Natural killer cell (primary cell): Measurements from ENCODE around the gene S100A3. TPM values are rescaled to one million over a fixed set of nuclear protein-coding genes. Genes with fewer than 3 reads are reported as not detected.
"Not testable (repeated sequence)": the region's sequence is repeated elsewhere in the genome, so short reads cannot be mapped to it uniquely, and the experiment has no call there.

Source experiments
- ATAC-seq, 3 donors: fragments of 150-1000 bp in 2 of 3; fragments of 200-7000 bp in 1 of 3; cut with Tn5 transposase; 1 replicate in 1 of 3; 2 replicates in 2 of 3; pipeline ENCODE4 v1.10.0; 2021; ENCODE audit warnings: mild to moderate bottlenecking in 2 of 3, moderate library complexity in 2 of 3
- DNase-seq, 2 donors: peaks; one replicate each; pipeline versions ENCODE4 v3.0.0 to v3.0.0-alpha.2; 2013 to 2021; ENCODE audit warnings: mixed read lengths in 1 of 2
- H3K27ac ChIP-seq: one replicate; pipeline ENCODE4 v1.5.1; 2013; ENCODE audit warnings: mild to moderate bottlenecking, low read length
- H3K27me3 ChIP-seq: one replicate; pipeline ENCODE4 v1.6.1; 2013; ENCODE audit warnings: low read length; ENCODE audit not compliant: control insufficient read depth, insufficient read depth
- H3K36me3 ChIP-seq: one replicate; pipeline ENCODE4 v1.6.1; 2013; ENCODE audit warnings: low read length; ENCODE audit not compliant: control insufficient read depth, insufficient read depth
- H3K4me1 ChIP-seq: one replicate; pipeline ENCODE4 v1.6.1; 2013; ENCODE audit warnings: low read length; ENCODE audit not compliant: control insufficient read depth, insufficient read depth
- H3K4me3 ChIP-seq: one replicate; pipeline ENCODE4 v1.5.1; 2013; ENCODE audit warnings: low read length
- H3K9me3 ChIP-seq: one replicate; pipeline ENCODE4 v1.6.1; 2013; ENCODE audit warnings: low read length; ENCODE audit not compliant: control insufficient read depth, insufficient read depth
- H3K27ac Mint-ChIP-seq, 2 donors: one replicate each; pipeline ENCODE4 v1.8.0; 2022; ENCODE audit warnings: mild to moderate bottlenecking in 2 of 2, mixed read lengths in 2 of 2, moderate library complexity in 1 of 2
- H3K27me3 Mint-ChIP-seq, 2 donors: one replicate each; pipeline ENCODE4 v1.8.0; 2022; ENCODE audit warnings: low read depth in 2 of 2, mixed read lengths in 2 of 2
- H3K36me3 Mint-ChIP-seq: one replicate; pipeline ENCODE4 v1.8.0; 2022; ENCODE audit warnings: mixed read lengths
- H3K4me1 Mint-ChIP-seq, 2 donors: one replicate each; pipeline ENCODE4 v1.8.0; 2022; ENCODE audit warnings: mixed read lengths in 2 of 2
- H3K4me3 Mint-ChIP-seq: one replicate; pipeline ENCODE4 v1.8.0; 2022; ENCODE audit warnings: mild to moderate bottlenecking, moderate library complexity, mixed read lengths
- H3K9me3 Mint-ChIP-seq, 2 donors: one replicate each; pipeline ENCODE4 v1.8.0; 2022; ENCODE audit warnings: mixed read lengths in 2 of 2
- WGBS: methylation state at CpG from one replicate; pipeline ENCODE4 v1.1.7; 2013; ENCODE audit warnings: missing lambda C conversion rate; ENCODE audit not compliant: insufficient coverage; 5-methylcytosine and 5-hydroxymethylcytosine counted together
- intact Hi-C: fragments of 100-400 bp; cut with micrococcal nuclease; formaldehyde crosslinking; loops from one replicate; pipeline ENCODE4 v1.14.2; 2022
- total RNA-seq, 4 donors: library from RNA; stranded (reverse); fragments of 120-200 nt in 1 of 4; gene quantifications; one replicate each; pipeline versions ENCODE4 v1.2.3 to v1.2.4, GENCODE V29; 2013 to 2022
- TF ChIP-seq, protein P1 (sequence below): fragments of 200-600 bp; IDR thresholded peaks from one replicate; pipeline ENCODE4 v1.8.0; 2022; ENCODE audit warnings: antibody characterized with exemption

The S100A3 gene
- total RNA-seq, 3 donors from 2014 or later (not counting 1 experiment from before 2014, with no cell fraction given), result not detected

DNA sequence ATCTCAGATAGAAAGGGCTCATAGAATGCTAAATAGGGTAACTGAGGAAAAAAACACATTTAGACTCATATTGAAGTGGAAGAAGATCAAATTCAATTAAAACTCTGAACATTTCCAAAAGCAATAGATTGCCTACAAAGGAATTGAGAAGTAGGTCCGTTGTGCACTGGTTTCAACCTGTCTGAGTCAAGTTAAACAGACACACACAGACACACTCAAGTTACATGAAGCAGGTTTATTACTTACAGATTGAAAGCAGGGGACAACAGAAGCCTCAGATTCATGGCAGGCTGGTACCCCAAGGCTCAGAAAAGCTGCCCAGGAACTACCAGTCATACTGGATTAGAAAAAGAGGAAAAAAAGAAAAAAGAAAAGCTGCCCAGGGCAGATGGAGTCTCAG lies 37.3 kb upstream of the S100A3 start:
- 86% methylated on average over 1 of the region's 1 CpG for WGBS
- intact Hi-C loops, result no loop called here
- TF ChIP-seq, protein P1, sequence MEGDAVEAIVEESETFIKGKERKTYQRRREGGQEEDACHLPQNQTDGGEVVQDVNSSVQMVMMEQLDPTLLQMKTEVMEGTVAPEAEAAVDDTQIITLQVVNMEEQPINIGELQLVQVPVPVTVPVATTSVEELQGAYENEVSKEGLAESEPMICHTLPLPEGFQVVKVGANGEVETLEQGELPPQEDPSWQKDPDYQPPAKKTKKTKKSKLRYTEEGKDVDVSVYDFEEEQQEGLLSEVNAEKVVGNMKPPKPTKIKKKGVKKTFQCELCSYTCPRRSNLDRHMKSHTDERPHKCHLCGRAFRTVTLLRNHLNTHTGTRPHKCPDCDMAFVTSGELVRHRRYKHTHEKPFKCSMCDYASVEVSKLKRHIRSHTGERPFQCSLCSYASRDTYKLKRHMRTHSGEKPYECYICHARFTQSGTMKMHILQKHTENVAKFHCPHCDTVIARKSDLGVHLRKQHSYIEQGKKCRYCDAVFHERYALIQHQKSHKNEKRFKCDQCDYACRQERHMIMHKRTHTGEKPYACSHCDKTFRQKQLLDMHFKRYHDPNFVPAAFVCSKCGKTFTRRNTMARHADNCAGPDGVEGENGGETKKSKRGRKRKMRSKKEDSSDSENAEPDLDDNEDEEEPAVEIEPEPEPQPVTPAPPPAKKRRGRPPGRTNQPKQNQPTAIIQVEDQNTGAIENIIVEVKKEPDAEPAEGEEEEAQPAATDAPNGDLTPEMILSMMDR, result no peak

DNA sequence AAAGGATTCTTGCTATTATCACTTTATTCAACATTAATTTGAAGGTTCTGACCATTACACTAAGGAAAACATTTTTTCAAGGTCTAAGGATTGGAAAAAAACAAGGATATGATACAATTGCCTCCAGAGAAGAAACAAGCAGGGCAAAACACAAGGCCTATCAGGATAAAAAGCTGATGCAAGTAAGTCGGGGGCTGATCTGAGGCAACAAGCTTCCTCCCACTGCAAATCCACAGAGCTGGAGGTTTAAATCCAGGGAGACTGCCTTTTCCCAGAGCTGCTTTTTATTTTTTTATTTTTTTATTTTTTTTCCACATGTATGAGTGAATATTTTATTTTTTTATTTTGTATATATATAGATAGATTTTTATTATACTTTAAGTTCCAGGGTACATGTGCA lies 35.9 kb upstream of the S100A3 start:
- no peaks in the 10 kb centered on the region for H3K4me1 ChIP-seq
- TF ChIP-seq, protein P1, result no peak
- no peaks in the 10 kb centered on the region for H3K27me3 ChIP-seq
- ATAC-seq, result no peak
- Mint-ChIP-seq H3K36me3 (no peaks in the 10 kb centered on the region), H3K4me1 (no peaks in the 10 kb centered on the region), H3K4me3 (no peak overlapping the region), H3K27me3 (peaks cover 17 to 19% of the 10 kb centered on the region in 2 donors), H3K27ac (no peak overlapping the region), H3K9me3 (no peaks in the 10 kb centered on the region)
- 100% methylated on average over 1 of the region's 1 CpG for WGBS
- no peaks in the 10 kb centered on the region for H3K9me3 ChIP-seq
- no peak overlapping the region for H3K4me3 ChIP-seq
- no peak overlapping the region for H3K27ac ChIP-seq
- H3K36me3 ChIP-seq, result no peaks in the 10 kb centered on the region
- intact Hi-C loops, result no loop called here
- no peak for DNase-seq

More for the DNA sequence above, 37.3 kb upstream of the S100A3 start:
- Mint-ChIP-seq H3K27ac (no peak overlapping the region), H3K4me3 (no peak overlapping the region), H3K9me3 (no peaks in the 10 kb centered on the region), H3K4me1 (no peaks in the 10 kb centered on the region), H3K36me3 (no peaks in the 10 kb centered on the region), H3K27me3 (peaks cover 17 to 19% of the 10 kb centered on the region in 2 donors)
- ATAC-seq (no peak), DNase-seq (no peak)
- Histone ChIP-seq H3K27me3 (no peaks in the 10 kb centered on the region), H3K4me3 (no peak overlapping the region), H3K4me1 (no peaks in the 10 kb centered on the region), H3K9me3 (no peaks in the 10 kb centered on the region), H3K27ac (no peak overlapping the region), H3K36me3 (no peaks in the 10 kb centered on the region)

DNA sequence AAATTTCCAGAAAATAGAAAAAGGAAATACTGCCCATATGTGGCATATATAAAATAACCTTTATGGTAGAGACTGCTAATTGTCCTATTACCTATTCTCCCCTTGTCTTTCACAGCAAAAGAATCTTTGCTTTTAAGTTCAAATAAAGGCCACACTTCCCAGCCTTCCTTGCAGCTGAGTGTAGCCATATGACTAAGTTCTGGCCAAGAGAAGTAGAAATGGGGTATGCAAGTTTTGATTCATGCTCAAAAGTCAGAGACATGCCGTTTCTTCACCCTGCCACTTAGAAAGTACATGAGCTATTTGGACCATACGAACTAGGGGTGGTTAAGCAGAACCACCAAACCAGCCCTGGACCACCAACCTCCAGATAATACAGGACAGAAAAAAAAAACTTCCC lies 34.9 kb upstream of the S100A3 start:
- DNase-seq (no peak), ATAC-seq (no peak)
- Mint-ChIP-seq H3K4me1 (no peaks in the 10 kb centered on the region), H3K27ac (no peak overlapping the region), H3K9me3 (no peaks in the 10 kb centered on the region), H3K4me3 (no peak overlapping the region), H3K36me3 (no peaks in the 10 kb centered on the region), H3K27me3 (peaks cover 21 to 22% of the 10 kb centered on the region in 2 donors)
- no peak overlapping the region for H3K27ac ChIP-seq
- intact Hi-C loops, result no loop called here
- no peaks in the 10 kb centered on the region for H3K27me3 ChIP-seq
- WGBS, result 66% methylated on average over 2 of the region's 2 CpGs
- H3K36me3 ChIP-seq, result no peaks in the 10 kb centered on the region
- no peak overlapping the region for H3K4me3 ChIP-seq
- H3K9me3 ChIP-seq, result no peaks in the 10 kb centered on the region
- TF ChIP-seq, protein P1, result no peak
- no peaks in the 10 kb centered on the region for H3K4me1 ChIP-seq

DNA sequence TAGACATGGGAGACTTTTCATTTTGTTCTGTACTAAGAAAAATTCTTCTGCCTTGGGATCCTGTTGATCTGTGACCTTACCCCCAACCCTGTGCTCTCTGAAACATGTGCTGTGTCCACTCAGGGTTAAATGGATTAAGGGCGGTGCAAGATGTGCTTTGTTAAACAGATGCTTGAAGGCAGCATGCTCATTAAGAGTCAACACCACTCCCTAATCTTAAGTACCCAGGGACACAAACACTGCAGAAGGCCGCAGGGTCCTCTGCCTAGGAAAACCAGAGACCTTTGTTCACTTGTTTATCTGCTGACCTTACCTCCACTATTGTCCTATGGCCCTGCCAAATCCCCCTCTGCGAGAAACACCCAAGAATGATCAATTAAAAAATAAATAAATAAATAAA lies 34.5 kb upstream of the S100A3 start:
- H3K9me3 Mint-ChIP-seq, H3K4me3 ChIP-seq, H3K36me3 ChIP-seq, intact Hi-C loops, H3K4me3 Mint-ChIP-seq, H3K27me3 ChIP-seq, ATAC-seq, DNase-seq, H3K4me1 Mint-ChIP-seq, H3K36me3 Mint-ChIP-seq, H3K27ac Mint-ChIP-seq, H3K4me1 ChIP-seq, H3K9me3 ChIP-seq, H3K27ac ChIP-seq: not testable (repeated sequence)
- peaks cover 21 to 24% of the 10 kb centered on the region in 2 donors for H3K27me3 Mint-ChIP-seq
- WGBS, result 83% methylated on average over 1 of the region's 3 CpGs

DNA sequence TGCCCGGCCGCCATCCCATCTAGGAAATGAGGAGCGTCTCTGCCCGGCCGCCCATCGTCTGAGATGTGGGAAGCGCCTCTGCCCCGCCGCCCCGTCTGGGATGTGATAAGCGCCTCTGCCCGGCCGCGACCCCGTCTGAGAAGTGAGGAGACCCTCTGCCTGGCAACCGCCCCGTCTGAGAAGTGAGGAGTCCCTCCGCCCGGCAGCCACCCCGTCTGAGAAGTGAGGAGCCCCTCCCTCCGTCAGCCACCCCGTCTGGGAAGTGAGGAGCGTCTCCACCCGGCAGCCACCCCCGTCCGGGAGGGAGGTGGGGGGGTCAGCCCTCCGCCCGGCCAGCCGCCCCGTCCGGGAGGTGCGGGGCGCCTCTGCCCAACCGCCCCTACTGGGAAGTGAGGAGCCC lies 33.8 kb upstream of the S100A3 start:
- H3K4me3 Mint-ChIP-seq, H3K9me3 ChIP-seq, DNase-seq, H3K27ac ChIP-seq, ATAC-seq, H3K9me3 Mint-ChIP-seq, H3K4me3 ChIP-seq, intact Hi-C loops, H3K27me3 ChIP-seq, H3K27ac Mint-ChIP-seq, H3K4me1 Mint-ChIP-seq, H3K4me1 ChIP-seq, H3K36me3 ChIP-seq, H3K36me3 Mint-ChIP-seq: not testable (repeated sequence)
- 93% methylated on average over 26 of the region's 34 CpGs for WGBS
- H3K27me3 Mint-ChIP-seq, result peaks cover 23 to 30% of the 10 kb centered on the region in 2 donors
